DND-41 (cell line): ENCODE measurements around the gene IL4I1.

Experiments
- CTCF ChIP-seq: IDR thresholded peaks from 2 replicates; pipeline ENCODE4 v1.5.1; 2012; ENCODE audit warnings: borderline replicate concordance, low read length, moderate library complexity, mild to moderate bottlenecking; ENCODE audit not compliant: poor library complexity, severe bottlenecking; ENCODE audit errors: extremely low read depth
- EZH2 ChIP-seq: IDR thresholded peaks from 3 replicates; pipeline ENCODE4 v1.6.1; 2012; ENCODE audit warnings: borderline replicate concordance, low read depth, mild to moderate bottlenecking, moderate library complexity, low read length, inconsistent platforms; ENCODE audit not compliant: severe bottlenecking

DNA sequence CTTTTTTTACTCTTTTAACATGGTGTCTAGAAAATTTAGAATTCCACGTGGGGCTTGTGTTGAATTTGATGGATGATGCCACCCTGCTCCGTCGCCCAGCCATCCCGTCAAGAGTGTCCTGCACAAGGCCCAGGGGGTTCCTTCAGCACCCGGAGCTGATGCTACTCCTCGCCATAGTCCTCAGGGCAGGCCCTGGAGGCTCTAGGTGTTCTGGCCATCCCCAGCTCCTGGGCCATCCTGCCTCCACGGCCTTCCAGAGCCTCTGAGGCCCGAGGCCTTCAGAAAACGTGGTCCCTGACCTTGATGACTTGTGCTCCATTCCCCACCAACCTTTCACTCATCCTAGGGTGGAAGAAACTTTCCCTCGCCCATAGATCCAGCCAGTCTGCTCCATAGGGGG is 22.9 kb downstream of the IL4I1 start:
- TF ChIP-seq CTCF (no peak), EZH2 (no peak)
